K562 (cell line): ENCODE data around the gene VPS4B. TPM values are rescaled to one million over a fixed set of nuclear protein-coding genes. Genes with fewer than 3 reads are reported as not detected.

Experiments
- ARID3A ChIP-seq: IDR thresholded peaks from 2 replicates; pipeline ENCODE4 v1.6.1; 2012; ENCODE audit warnings: low read depth, low read length, improper control_type of control experiment, borderline replicate concordance
- CAMTA2 ChIP-seq: fragments of 250-450 bp; sonication (Bioruptor Pico); conservative IDR thresholded peaks from 2 replicates; pipeline ENCODE4 v1.5.1; 2022
- E4F1 ChIP-seq: fragments of 250-450 bp; sonication (Bioruptor Pico); IDR thresholded peaks from 2 replicates; pipeline ENCODE4 v1.5.0; 2021; ENCODE audit warnings: mild to moderate bottlenecking, borderline replicate concordance
- EHMT2 ChIP-seq: fragments of 450-650 bp; IDR thresholded peaks from 2 replicates; pipeline ENCODE4 v1.6.1; 2018; ENCODE audit warnings: antibody characterized with exemption
- GATA2 ChIP-seq: sonication (generic); formaldehyde crosslinking; IDR thresholded peaks from 2 replicates; pipeline ENCODE4 v1.4.0; 2020; ENCODE audit warnings: mild to moderate bottlenecking, missing genetic modification reagents
- HDGF ChIP-seq: fragments of 450-650 bp; IDR thresholded peaks from 2 replicates; pipeline ENCODE4 v1.6.1; 2016
- HMG20B ChIP-seq: fragments of 250-450 bp; sonication (Bioruptor Pico); IDR thresholded peaks from 2 replicates; pipeline ENCODE4 v1.5.0; 2021; ENCODE audit warnings: mild to moderate bottlenecking
- MNT ChIP-seq, 2 experiments: fragments of 450-650 bp; conservative IDR thresholded peaks; 2 replicates each; pipeline ENCODE4 v1.6.1; 2017; ENCODE audit warnings: mild to moderate bottlenecking in 2 of 2, moderate library complexity in 2 of 2
- NCOA2 ChIP-seq, 2 experiments: fragments of 450-650 bp; IDR thresholded peaks; 2 replicates each; pipeline ENCODE4 v1.6.1; 2018; ENCODE audit warnings: mild to moderate bottlenecking in 2 of 2, moderate library complexity in 1 of 2; ENCODE audit not compliant: partially characterized antibody in 2 of 2
- RBBP5 ChIP-seq: fragments of 200-600 bp; sonication (generic); IDR thresholded peaks from 2 replicates; pipeline ENCODE4 v1.6.1; 2012; ENCODE audit warnings: borderline replicate concordance, mild to moderate bottlenecking, low read length, control low read depth, inconsistent platforms; ENCODE audit not compliant: insufficient read depth, poor library complexity, severe bottlenecking
- RFX1 ChIP-seq: fragments of 450-650 bp; IDR thresholded peaks from 2 replicates; pipeline ENCODE4 v1.6.1; 2016; ENCODE audit warnings: mild to moderate bottlenecking, moderate library complexity
- TCF15 ChIP-seq: fragments of 250-450 bp; sonication (Bioruptor Pico); IDR thresholded peaks from 2 replicates; pipeline ENCODE4 v1.8.0; 2022; ENCODE audit warnings: moderate library complexity, mild to moderate bottlenecking, inconsistent platforms
- TFAM ChIP-seq: fragments of 250-450 bp; sonication (Bioruptor Pico); conservative IDR thresholded peaks from 2 replicates; pipeline ENCODE4 v1.5.0; 2021; ENCODE audit warnings: mild to moderate bottlenecking, moderate library complexity
- ZBTB2 ChIP-seq: fragments of 450-650 bp; IDR thresholded peaks from 2 replicates; pipeline ENCODE4 v1.6.1; 2016; ENCODE audit warnings: antibody characterized with exemption
- ZC3H8 ChIP-seq: fragments of 450-650 bp; IDR thresholded peaks from 2 replicates; pipeline ENCODE4 v1.6.1; 2017
- ZFP1 ChIP-seq: fragments of 450-650 bp; formaldehyde crosslinking; IDR thresholded peaks from 2 replicates; pipeline ENCODE4 v1.4.0; 2020; ENCODE audit warnings: mild to moderate bottlenecking, mixed read lengths
- ZNF23 ChIP-seq: fragments of 250-450 bp; sonication (Bioruptor Pico); IDR thresholded peaks from 2 replicates; pipeline ENCODE4 v1.4.0; 2020; ENCODE audit warnings: mild to moderate bottlenecking
- polyA plus RNA-seq, 8 experiments: library from polyadenylated mRNA; depleted of rRNA in 4 of 8; stranded (reverse) in 5 of 8; unstranded in 3 of 8; fragments of >200 nt; fragmentation: Nextera tagmentation in 2 of 8; fragmentation: Illumina TruSeq in 1 of 8; extraction: Ambion mirVana in 2 of 8; extraction: Trizol in 1 of 8; gene quantifications; 2 replicates each; pipeline versions ENCODE4 v1.2.1 to v1.2.3, GENCODE V29; 2011 to 2014; ENCODE audit warnings: inconsistent platforms in 1 of 8, missing spikeins in 1 of 8
- total RNA-seq, 7 experiments: library from RNA; depleted of rRNA in 6 of 7; stranded (reverse); fragments of >200 nt in 6 of 7; fragmentation: Illumina TruSeq in 2 of 7; extraction: Trizol in 2 of 7; gene quantifications; 2 replicates each; pipeline versions ENCODE4 v1.2.1 to v1.2.3, GENCODE V29; 2011 to 2021; ENCODE audit warnings: low replicate concordance in 1 of 7
- TF ChIP-seq, protein P1 (sequence below): conservative IDR thresholded peaks from 2 replicates; pipeline ENCODE4 v1.6.1; 2011; ENCODE audit warnings: low read depth, mild to moderate bottlenecking, low read length; ENCODE audit not compliant: control insufficient read depth

The VPS4B gene
- total and polyA plus RNA-seq, 9 of the 15 experiments (the other 6 are each of a cell fraction or from before 2014, with no cell fraction given), result 7.3 to 16.4 (median 10.4) TPM

DNA sequence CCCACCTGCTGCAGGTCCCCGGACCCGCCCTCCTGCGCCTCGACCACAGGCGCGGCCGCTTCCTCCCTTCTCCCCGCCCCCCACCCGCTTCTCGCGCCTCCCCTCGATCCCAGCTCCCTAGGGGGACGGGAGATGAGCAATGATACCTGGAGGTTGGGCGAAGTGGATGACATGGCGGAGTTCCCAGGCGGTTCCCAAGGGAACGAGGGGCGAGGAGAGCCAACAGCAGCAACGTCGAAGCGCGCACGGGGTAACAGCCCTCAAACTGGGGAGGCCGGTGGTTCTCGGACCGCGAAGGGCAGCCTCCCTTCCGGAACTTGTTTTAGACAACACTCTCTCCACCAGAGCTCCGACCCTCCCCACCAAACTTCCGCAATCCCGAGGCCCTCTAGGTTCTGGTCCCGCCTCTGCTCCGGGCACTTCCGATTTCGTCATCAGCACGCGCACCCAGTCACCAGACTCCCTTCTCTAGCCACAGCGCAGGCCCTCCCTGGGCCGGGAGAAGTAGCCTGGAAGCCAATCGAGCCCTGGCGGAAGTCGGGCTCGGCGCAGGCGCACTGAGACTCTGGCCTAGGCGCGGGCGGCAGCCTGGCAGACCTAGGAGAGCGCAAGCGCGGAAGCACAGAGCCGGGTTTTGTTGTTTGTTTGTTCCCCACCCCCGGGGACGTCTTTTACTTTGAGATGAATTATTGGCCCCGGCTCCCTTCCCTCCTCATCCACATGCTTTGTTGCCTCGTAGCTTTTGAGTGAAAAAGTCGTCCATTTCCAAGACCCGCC lies at the start of gene VPS4B (continued):
- TF ChIP-seq, protein P1, sequence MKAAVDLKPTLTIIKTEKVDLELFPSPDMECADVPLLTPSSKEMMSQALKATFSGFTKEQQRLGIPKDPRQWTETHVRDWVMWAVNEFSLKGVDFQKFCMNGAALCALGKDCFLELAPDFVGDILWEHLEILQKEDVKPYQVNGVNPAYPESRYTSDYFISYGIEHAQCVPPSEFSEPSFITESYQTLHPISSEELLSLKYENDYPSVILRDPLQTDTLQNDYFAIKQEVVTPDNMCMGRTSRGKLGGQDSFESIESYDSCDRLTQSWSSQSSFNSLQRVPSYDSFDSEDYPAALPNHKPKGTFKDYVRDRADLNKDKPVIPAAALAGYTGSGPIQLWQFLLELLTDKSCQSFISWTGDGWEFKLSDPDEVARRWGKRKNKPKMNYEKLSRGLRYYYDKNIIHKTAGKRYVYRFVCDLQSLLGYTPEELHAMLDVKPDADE, result peak; percentile 33; the same call in 1 of the 2 replicates
- TF ChIP-seq NCOA2 (IDR thresholded peaks at IDR 0.05; ENCODE audit: partially characterized antibody in 2 of 2) (no peak), TCF15 (CRISPR knock-in tag) (no peak), RFX1 (peak; percentile 73), ARID3A (no peak), GATA2 (no peak), HMG20B (CRISPR knock-in tag) (no peak), E4F1 (no peak), ZFP1 (CRISPR knock-in tag) (no peak), HDGF (no peak), EHMT2 (no peak), ZC3H8 (no peak), RBBP5 (peak; percentile 76), ZNF23 (CRISPR knock-in tag) (no peak), CAMTA2 (no peak), ZBTB2 (peak; percentile 91), TFAM (CRISPR knock-in tag) (no peak), MNT (conservative IDR thresholded peaks at IDR 0.05) (peak; percentile 64 to 86)
